HG03175 (cell line): Measurements from ENCODE around the gene RAB5B.
A peak's percentile ranks its signal among the peaks of the same experiment; 100 is the strongest.

ENCODE experiments used
- ATAC-seq: cut with Tn5 transposase; IDR thresholded peaks from one replicate; pipeline ENCODE4 v1.9.1; 2021; ENCODE audit warnings: mild to moderate bottlenecking, moderate library complexity; ENCODE audit not compliant: unreplicated experiment

The RAB5B gene

GRCh38 chr12:55973599-55974307 is at the start of gene RAB5B:
RAB5B (plus strand) TSS chr12:55974078; CDS start chr12:55986961, 12,883 bp downstream.
- ATAC-seq, result peak; percentile 95

DNA sequence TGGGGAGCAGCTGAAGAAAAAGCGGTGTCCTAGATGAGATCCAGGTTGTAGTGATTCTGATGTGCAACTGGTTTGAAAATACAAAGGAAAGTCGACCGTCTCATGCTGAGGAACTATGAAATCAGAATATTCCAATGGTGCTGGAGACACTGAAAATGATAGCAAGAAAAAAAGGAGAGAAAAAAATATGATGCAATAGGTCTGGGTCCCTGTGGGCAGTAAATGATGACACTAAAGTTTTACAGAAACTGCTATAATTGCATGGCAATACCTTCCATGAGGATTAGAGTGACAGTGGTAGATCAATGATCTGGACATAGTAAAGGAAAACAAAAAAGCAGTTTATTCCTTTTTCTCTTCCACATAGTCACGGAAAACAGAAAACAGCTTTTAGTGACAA is 48.5 kb upstream of the RAB5B start:
- no peak for ATAC-seq

DNA sequence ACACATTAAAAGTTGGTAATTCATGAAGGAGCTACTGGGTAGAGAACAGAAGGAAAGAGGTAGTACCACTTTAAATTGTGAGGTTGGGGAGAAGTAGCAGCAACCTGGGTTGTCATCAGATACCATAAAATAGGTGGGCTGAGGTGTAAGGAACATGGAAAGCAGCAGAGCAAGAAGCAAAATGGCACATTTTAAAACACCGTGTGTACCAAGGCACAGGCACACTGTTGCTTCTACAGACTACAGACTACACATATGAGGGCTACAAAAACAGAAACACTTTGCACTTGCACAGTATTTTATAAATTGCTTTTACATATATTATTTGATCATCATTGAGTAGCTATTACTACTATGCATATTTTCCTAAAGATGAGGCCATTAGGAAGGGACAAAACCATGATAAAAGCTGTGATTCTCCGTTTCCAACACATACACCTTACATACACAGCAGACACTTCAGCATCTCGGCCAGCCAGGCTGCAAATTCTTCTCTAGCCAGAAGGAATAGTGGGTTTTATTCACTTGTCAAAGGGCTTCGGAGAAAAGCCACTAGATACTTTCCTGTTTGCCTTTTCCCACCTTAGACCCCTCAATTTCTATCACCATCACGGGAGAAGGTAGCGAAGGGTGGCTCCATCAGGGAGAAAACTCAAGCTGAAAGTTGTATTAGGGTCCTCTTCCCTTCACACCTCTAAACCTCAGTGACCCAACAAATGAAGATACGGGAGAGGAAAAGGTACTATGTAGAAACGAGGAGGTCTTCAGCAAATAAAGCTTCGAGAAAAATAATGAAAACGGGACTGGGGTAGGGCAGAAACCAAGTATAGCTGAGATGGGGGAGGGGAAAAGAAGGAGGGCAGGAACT is 47.8 kb upstream of the RAB5B start:
- no peak for ATAC-seq

- ATAC-seq, result peak; percentile 49
Measured at GRCh38 chr12:55926738-55927587, 46.9 kb upstream of the RAB5B start.

DNA sequence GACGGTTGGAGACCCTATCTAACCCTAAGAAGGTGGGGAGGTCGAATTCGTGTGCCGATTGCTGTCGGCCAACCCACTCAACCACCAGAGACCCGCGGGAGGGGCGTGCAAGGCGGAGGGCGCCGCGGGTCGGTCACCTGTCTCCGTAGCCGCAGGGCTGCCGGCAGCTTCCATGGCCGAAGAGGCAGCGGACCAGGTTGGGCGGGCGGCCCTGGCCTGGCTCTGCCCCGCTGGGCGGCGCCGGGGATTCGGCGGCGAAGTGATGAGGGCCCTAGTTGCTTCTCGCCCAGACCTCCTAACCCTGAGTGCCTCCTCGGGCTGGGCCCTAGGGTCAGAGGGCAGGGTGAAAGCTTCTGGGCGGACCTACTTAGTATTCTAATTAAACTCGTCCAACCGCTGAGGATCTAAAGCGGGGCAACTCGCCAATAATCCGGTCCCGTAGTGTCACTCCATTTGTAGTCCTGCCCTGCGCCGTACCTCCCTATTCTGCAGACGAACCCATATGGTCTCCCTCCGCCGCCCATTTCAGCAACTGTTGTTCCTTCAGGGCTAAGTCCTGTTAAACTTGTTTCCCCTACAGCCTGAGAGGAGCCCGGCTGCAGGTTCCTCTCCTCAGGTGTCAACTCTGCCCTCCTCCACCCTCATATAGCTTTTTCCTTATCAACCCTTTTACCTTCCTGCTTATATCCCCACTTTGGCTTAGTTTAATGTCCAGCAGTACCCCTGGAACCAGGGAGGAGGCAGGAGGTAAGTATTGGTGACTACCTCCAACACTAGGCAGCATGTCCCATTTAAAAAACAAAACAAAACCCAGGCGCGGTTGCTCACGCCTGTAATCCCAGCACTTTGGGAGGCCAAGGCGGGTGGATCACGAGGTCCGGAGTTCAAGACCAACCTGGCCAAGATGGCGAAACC is 46.0 kb upstream of the RAB5B start, which contains the start of gene PYM1:
PYM1 (minus strand) TSS at position 307 of the 915 bp plus-strand sequence; CDS start at position 174, 133 bp downstream.
- peak; percentile 36 for ATAC-seq

DNA sequence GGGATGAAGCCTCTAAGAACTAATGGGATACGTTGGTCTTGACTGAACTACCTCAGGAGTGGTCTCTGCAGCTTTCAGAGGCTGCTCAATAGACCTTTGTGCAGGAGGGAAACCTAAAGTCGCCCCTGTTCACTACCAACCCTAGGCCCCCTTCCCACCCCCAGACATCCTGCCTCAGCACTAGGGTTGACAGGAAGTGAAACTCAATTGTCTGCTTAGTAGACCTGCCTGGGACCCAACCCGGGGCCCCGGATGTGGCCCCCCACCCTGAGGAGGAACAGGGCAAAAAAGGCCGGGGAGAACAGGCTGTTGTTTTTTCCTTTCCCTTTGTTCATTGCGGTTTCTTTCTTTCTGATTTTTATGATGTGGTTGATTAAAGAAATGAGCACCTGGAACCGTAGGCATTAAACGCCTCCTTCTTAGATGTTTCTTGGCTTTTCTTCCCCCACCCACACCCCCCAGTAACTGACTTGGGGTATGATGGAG is 44.5 kb upstream of the RAB5B start:
- ATAC-seq, result peak; percentile 37

GRCh38 chr12:55930771-55931316 is 43.0 kb upstream of the RAB5B start, which contains the start of gene DGKA:
DGKA (plus strand) TSS chr12:55931162; CDS start chr12:55936504, 5,342 bp downstream.
- no peak for ATAC-seq

GRCh38 chr12:55931317-55931779 is 42.5 kb upstream of the RAB5B start:
- ATAC-seq, result no peak

- no peak for ATAC-seq
Measured at GRCh38 chr12:55931780-55932550, 41.9 kb upstream of the RAB5B start.

GRCh38 chr12:55932551-55932910 is 41.3 kb upstream of the RAB5B start:
- ATAC-seq, result no peak

DNA sequence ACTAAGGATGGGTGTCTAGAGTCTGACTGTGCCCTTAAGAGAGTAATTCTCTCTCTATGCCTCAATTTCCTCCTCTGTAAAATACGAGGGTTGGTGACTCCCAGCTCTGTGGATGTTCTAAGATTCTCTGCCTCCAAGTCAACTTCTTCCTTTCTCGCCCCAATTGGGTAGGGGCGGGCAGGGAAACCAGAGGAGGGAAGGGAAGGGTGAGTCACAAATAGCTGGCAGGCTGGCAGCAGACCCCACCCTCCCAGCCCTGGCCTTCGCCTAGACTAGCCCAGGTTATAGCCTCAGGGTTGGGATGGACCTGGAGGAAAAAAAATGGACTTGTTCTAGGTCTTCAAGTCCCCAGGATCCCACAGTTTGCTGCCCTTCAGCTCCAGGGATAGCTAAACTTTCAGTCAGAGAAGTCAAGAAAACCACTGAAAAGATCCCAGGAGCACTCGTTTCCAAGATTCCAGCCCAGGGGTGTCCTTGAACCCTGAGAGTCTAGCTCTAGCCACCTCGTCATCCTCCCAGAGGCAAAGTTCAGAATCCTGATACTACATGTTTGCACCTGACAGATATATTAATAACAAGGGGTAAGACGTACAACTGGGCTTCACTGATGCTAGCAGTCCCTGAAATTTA is 40.6 kb upstream of the RAB5B start:
- no peak for ATAC-seq

- no peak for ATAC-seq
Measured at GRCh38 chr12:55933799-55934742, 39.8 kb upstream of the RAB5B start.

- no peak for ATAC-seq
Measured at GRCh38 chr12:55934773-55935172, 39.1 kb upstream of the RAB5B start.

DNA sequence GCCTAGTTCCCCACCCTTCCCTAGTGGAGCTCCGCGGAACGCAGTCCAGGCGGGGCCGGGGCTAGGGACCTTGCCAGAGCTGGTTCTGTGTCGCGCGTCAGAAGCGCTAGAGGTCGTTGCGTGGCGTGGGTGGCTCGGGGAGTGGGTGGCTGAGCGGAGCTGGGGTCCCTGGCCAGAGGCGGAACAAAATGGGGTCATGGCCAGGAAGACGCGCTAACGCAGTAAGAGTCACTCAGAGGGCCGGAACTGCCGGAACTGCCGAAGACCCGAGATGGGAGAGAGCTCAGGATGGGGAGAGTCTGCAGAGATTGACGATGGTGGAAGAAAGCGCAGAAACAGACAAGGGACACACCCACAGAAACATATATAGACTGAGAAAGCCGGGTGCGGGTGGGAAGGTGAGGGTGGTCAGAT is 38.1 kb upstream of the RAB5B start:
- no peak for ATAC-seq

DNA sequence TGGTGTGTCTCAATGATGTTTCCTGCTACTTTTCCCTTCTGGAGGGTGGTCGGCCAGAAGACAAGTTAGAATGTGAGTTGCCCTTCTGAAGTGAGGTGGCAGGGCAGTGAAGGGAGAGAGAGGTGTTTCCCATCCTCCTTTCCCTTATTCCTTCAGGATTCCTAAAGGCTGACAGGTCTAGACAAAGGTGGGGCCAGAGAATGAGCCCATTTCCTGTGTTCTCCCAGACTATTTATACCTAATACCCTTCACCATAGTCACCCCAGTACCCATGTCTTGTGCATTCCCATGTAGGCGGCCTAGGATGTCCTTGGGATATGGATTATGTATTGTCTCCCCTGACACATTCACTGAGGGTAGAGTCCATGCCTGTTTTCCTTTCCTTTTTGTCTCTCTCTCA is 35.9 kb upstream of the RAB5B start:
- ATAC-seq, result no peak

GRCh38 chr12:55938826-55939501 is 34.9 kb upstream of the RAB5B start:
- ATAC-seq, result no peak
